ENCODE measurements around the gene SLC9A4.

SLC9A4 gene

GRCh38 chr2:102433973-102434654 is 38.9 kb upstream of the SLC9A4 start:
- no peak for DNase-seq (ENCODE audit: low read depth)
- TF ChIP-seq CTCF (IDR thresholded peaks at IDR 0.05; ENCODE audit: control insufficient read depth, extremely low read depth, insufficient read depth), result no peak
- no peak overlapping the region for H3K4me3 ChIP-seq (ENCODE audit: low read depth, low read length)

- TF ChIP-seq CTCF (IDR thresholded peaks at IDR 0.05; ENCODE audit: control insufficient read depth, extremely low read depth, insufficient read depth), result no peak
- DNase-seq (ENCODE audit: low read depth), result no peak
- H3K4me3 ChIP-seq (ENCODE audit: low read depth, low read length), result no peak overlapping the region
Observed at GRCh38 chr2:102434655-102435381, 38.2 kb upstream of the SLC9A4 start.

- no peak for TF ChIP-seq CTCF (IDR thresholded peaks at IDR 0.05; ENCODE audit: control insufficient read depth, extremely low read depth, insufficient read depth)
- no peak for DNase-seq (ENCODE audit: low read depth)
- H3K4me3 ChIP-seq (ENCODE audit: low read depth, low read length), result no peak overlapping the region
Observed at GRCh38 chr2:102435741-102436140, 37.3 kb upstream of the SLC9A4 start.

- DNase-seq (ENCODE audit: low read depth), result no peak
- H3K4me3 ChIP-seq (ENCODE audit: low read depth, low read length), result no peak overlapping the region
- TF ChIP-seq CTCF (IDR thresholded peaks at IDR 0.05; ENCODE audit: control insufficient read depth, extremely low read depth, insufficient read depth), result no peak
Observed at GRCh38 chr2:102436323-102436722, 36.7 kb upstream of the SLC9A4 start.

- DNase-seq (ENCODE audit: low read depth), result no peak
- TF ChIP-seq CTCF (IDR thresholded peaks at IDR 0.05; ENCODE audit: control insufficient read depth, extremely low read depth, insufficient read depth), result no peak
- no peak overlapping the region for H3K4me3 ChIP-seq (ENCODE audit: low read depth, low read length)
Observed at GRCh38 chr2:102437122-102437521, 35.9 kb upstream of the SLC9A4 start.

- no peak overlapping the region for H3K4me3 ChIP-seq (ENCODE audit: low read depth, low read length)
- no peak for TF ChIP-seq CTCF (IDR thresholded peaks at IDR 0.05; ENCODE audit: control insufficient read depth, extremely low read depth, insufficient read depth)
- DNase-seq (ENCODE audit: low read depth), result no peak
Observed at GRCh38 chr2:102438111-102438510, 34.9 kb upstream of the SLC9A4 start.

Measured in LNCaP clone FGC (cell line).